Measurements from ENCODE around the gene TUBA1C.

The TUBA1C gene

GRCh38 chr12:49225576-49226166, 39.2 kb upstream of the TUBA1C start:
- Histone ChIP-seq H3K4me3 (ENCODE audit: low read depth in 1 of 2, low read length in 1 of 2) (no peak overlapping the region), H3K36me3 (no peaks in the 10 kb centered on the region), H3K27ac (peak overlapping the region; percentile 49), H3K27me3 (no peaks in the 10 kb centered on the region), H3K9me3 (no peaks in the 10 kb centered on the region), H3K4me1 (ENCODE audit: control insufficient read depth in 1 of 2, insufficient read depth in 1 of 2, low read depth in 1 of 2, low read length in 1 of 2) (peaks cover 54% of the 10 kb centered on the region in 2 experiments)
- TF ChIP-seq CTCF (IDR thresholded peaks at IDR 0.05), result no peak

GRCh38 chr12:49227713-49228112, 37.2 kb upstream of the TUBA1C start:
- no peak overlapping the region for H3K4me3 ChIP-seq (ENCODE audit: low read depth in 1 of 2, low read length in 1 of 2)
- TF ChIP-seq CTCF (IDR thresholded peaks at IDR 0.05), result no peak
- peak overlapping the region; percentile 5 for H3K27ac ChIP-seq
- H3K36me3 ChIP-seq, result no peaks in the 10 kb centered on the region
- H3K9me3 ChIP-seq, result no peaks in the 10 kb centered on the region
- H3K4me1 ChIP-seq (ENCODE audit: control insufficient read depth in 1 of 2, insufficient read depth in 1 of 2, low read depth in 1 of 2, low read length in 1 of 2), result peaks cover 54% of the 10 kb centered on the region in 2 experiments
- no peaks in the 10 kb centered on the region for H3K27me3 ChIP-seq

- peaks cover 54% of the 10 kb centered on the region in 2 experiments for H3K4me1 ChIP-seq (ENCODE audit: control insufficient read depth in 1 of 2, insufficient read depth in 1 of 2, low read depth in 1 of 2, low read length in 1 of 2)
- no peaks in the 10 kb centered on the region for H3K9me3 ChIP-seq
- no peak for TF ChIP-seq CTCF (IDR thresholded peaks at IDR 0.05)
Measured at GRCh38 chr12:49228653-49229052, 36.2 kb upstream of the TUBA1C start.

GRCh38 chr12:49230176-49230804, 34.6 kb upstream of the TUBA1C start:
- no peak for TF ChIP-seq CTCF (IDR thresholded peaks at IDR 0.05)
- peak overlapping the region; percentile 99 for H3K27ac ChIP-seq
- H3K9me3 ChIP-seq, result no peaks in the 10 kb centered on the region
- H3K4me1 ChIP-seq (ENCODE audit: control insufficient read depth in 1 of 2, insufficient read depth in 1 of 2, low read depth in 1 of 2, low read length in 1 of 2), result peaks cover 55 to 59% of the 10 kb centered on the region in 2 experiments
- H3K27me3 ChIP-seq, result no peaks in the 10 kb centered on the region
- peak overlapping the region; percentile 79 to 80 for H3K4me3 ChIP-seq (ENCODE audit: low read depth in 1 of 2, low read length in 1 of 2)
- no peaks in the 10 kb centered on the region for H3K36me3 ChIP-seq

More at GRCh38 chr12:49228653-49229052, 36.2 kb upstream of the TUBA1C start:
- H3K27ac ChIP-seq, result no peak overlapping the region
- H3K36me3 ChIP-seq, result no peaks in the 10 kb centered on the region
- no peaks in the 10 kb centered on the region for H3K27me3 ChIP-seq
- no peak overlapping the region for H3K4me3 ChIP-seq (ENCODE audit: low read depth in 1 of 2, low read length in 1 of 2)

GRCh38 chr12:49230805-49231194, 34.1 kb upstream of the TUBA1C start:
- H3K4me3 ChIP-seq (ENCODE audit: low read depth in 1 of 2, low read length in 1 of 2), result peak overlapping the region; percentile 79 to 80
- H3K4me1 ChIP-seq (ENCODE audit: control insufficient read depth in 1 of 2, insufficient read depth in 1 of 2, low read depth in 1 of 2, low read length in 1 of 2), result peaks cover 53 to 54% of the 10 kb centered on the region in 2 experiments

More at GRCh38 chr12:49230805-49231194, 34.1 kb upstream of the TUBA1C start:
- H3K27ac ChIP-seq, result peak overlapping the region; percentile 99
- H3K27me3 ChIP-seq, result no peaks in the 10 kb centered on the region
- H3K9me3 ChIP-seq, result no peaks in the 10 kb centered on the region
- H3K36me3 ChIP-seq, result no peaks in the 10 kb centered on the region
- TF ChIP-seq CTCF (IDR thresholded peaks at IDR 0.05), result peak; percentile 20

Data from neutrophil (primary cell).